Measurements from ENCODE around the gene PUS10.
"Not testable (repeated sequence)": the region's sequence is repeated elsewhere in the genome, so short reads cannot be mapped to it uniquely, and the experiment has no call there.

PUS10 gene

GRCh38 chr2:60906395-60906794 is 111.7 kb downstream of the PUS10 start:
- Histone ChIP-seq H3K9me3 (ENCODE audit: insufficient read depth, low read length, severe bottlenecking) (no peaks in the 10 kb centered on the region), H3K4me3 (ENCODE audit: low read depth in 1 of 2, low read length in 2 of 2) (no peak overlapping the region), H3K36me3 (ENCODE audit: insufficient read depth, low read length) (peaks cover 21% of the 10 kb centered on the region; the same call in 1 of the 2 replicates), H3K9ac (ENCODE audit: low read depth, low read length) (no peak overlapping the region), H4K20me1 (ENCODE audit: insufficient read depth, low read length) (no peaks in the 10 kb centered on the region), H3K27ac (ENCODE audit: low read length) (no peak overlapping the region), H3K4me1 (ENCODE audit: insufficient read depth, low read length) (no peaks in the 10 kb centered on the region), H3K4me2 (ENCODE audit: insufficient read depth, low read length) (no peak overlapping the region), H2AFZ (ENCODE audit: low read depth, low read length) (no peak overlapping the region), H3K27me3 (ENCODE audit: insufficient read depth, low read length, poor library complexity) (no peaks in the 10 kb centered on the region), H3K79me2 (ENCODE audit: insufficient read depth, low read length) (no peaks in the 10 kb centered on the region)
- DNase-seq, result no peak
- TF ChIP-seq EZH2 (IDR thresholded peaks at IDR 0.05; ENCODE audit: borderline replicate concordance, low read depth, low read length, severe bottlenecking) (no peak), CTCF (IDR thresholded peaks at IDR 0.05; ENCODE audit: borderline replicate concordance, extremely low read depth, low read length, poor library complexity, severe bottlenecking) (no peak)
- ATAC-seq (ENCODE audit: insufficient read depth, low read depth), result no peak

- not testable (repeated sequence) for H4K20me1 ChIP-seq (ENCODE audit: insufficient read depth, low read length); H3K4me2 ChIP-seq (ENCODE audit: insufficient read depth, low read length); H3K79me2 ChIP-seq (ENCODE audit: insufficient read depth, low read length)
Measured at GRCh38 chr2:60905867-60906266, 112.2 kb downstream of the PUS10 start.

GRCh38 chr2:60901296-60901695 is 116.8 kb downstream of the PUS10 start:
- DNase-seq; H3K9ac ChIP-seq (ENCODE audit: low read depth, low read length); H3K79me2 ChIP-seq (ENCODE audit: insufficient read depth, low read length); ATAC-seq (ENCODE audit: insufficient read depth, low read depth); H3K27ac ChIP-seq (ENCODE audit: low read length); H3K9me3 ChIP-seq (ENCODE audit: insufficient read depth, low read length, severe bottlenecking); H4K20me1 ChIP-seq (ENCODE audit: insufficient read depth, low read length); H3K4me1 ChIP-seq (ENCODE audit: insufficient read depth, low read length); H3K4me3 ChIP-seq (ENCODE audit: low read depth in 1 of 2, low read length in 2 of 2); H3K4me2 ChIP-seq (ENCODE audit: insufficient read depth, low read length); H2AFZ ChIP-seq (ENCODE audit: low read depth, low read length); H3K27me3 ChIP-seq (ENCODE audit: insufficient read depth, low read length, poor library complexity): not testable (repeated sequence)
- H3K36me3 ChIP-seq (ENCODE audit: insufficient read depth, low read length), result peaks cover 41% of the 10 kb centered on the region

More at GRCh38 chr2:60905867-60906266, 112.2 kb downstream of the PUS10 start:
- not testable (repeated sequence) for H3K27ac ChIP-seq (ENCODE audit: low read length); DNase-seq; H3K4me1 ChIP-seq (ENCODE audit: insufficient read depth, low read length); H3K27me3 ChIP-seq (ENCODE audit: insufficient read depth, low read length, poor library complexity); H3K9ac ChIP-seq (ENCODE audit: low read depth, low read length); H3K4me3 ChIP-seq (ENCODE audit: low read depth in 1 of 2, low read length in 2 of 2); ATAC-seq (ENCODE audit: insufficient read depth, low read depth); H2AFZ ChIP-seq (ENCODE audit: low read depth, low read length); H3K9me3 ChIP-seq (ENCODE audit: insufficient read depth, low read length, severe bottlenecking)
- H3K36me3 ChIP-seq (ENCODE audit: insufficient read depth, low read length), result peaks cover 24% of the 10 kb centered on the region; the same call in 1 of the 2 replicates

- H3K36me3 ChIP-seq (ENCODE audit: insufficient read depth, low read length), result peaks cover 45% of the 10 kb centered on the region
- H3K9ac ChIP-seq (ENCODE audit: low read depth, low read length), result no peak overlapping the region
- H3K4me2 ChIP-seq (ENCODE audit: insufficient read depth, low read length), result no peak overlapping the region
- no peaks in the 10 kb centered on the region for H3K79me2 ChIP-seq (ENCODE audit: insufficient read depth, low read length)
- H3K4me1 ChIP-seq (ENCODE audit: insufficient read depth, low read length), result no peaks in the 10 kb centered on the region
- H3K27me3 ChIP-seq (ENCODE audit: insufficient read depth, low read length, poor library complexity), result no peaks in the 10 kb centered on the region
- no peaks in the 10 kb centered on the region for H3K9me3 ChIP-seq (ENCODE audit: insufficient read depth, low read length, severe bottlenecking)
- no peak for TF ChIP-seq EZH2 (IDR thresholded peaks at IDR 0.05; ENCODE audit: borderline replicate concordance, low read depth, low read length, severe bottlenecking)
- H3K4me3 ChIP-seq (ENCODE audit: low read depth in 1 of 2, low read length in 2 of 2), result no peak overlapping the region
- no peak overlapping the region for H2AFZ ChIP-seq (ENCODE audit: low read depth, low read length)
- no peak for DNase-seq
- ATAC-seq (ENCODE audit: insufficient read depth, low read depth), result no peak
- H4K20me1 ChIP-seq (ENCODE audit: insufficient read depth, low read length), result no peaks in the 10 kb centered on the region
- no peak overlapping the region for H3K27ac ChIP-seq (ENCODE audit: low read length)
Measured at GRCh38 chr2:60899892-60900249, 118.2 kb downstream of the PUS10 start.

GRCh38 chr2:60899230-60899891 is 118.7 kb downstream of the PUS10 start:
- Histone ChIP-seq H3K27ac (ENCODE audit: low read length) (no peak overlapping the region), H3K36me3 (ENCODE audit: insufficient read depth, low read length) (peaks cover 49% of the 10 kb centered on the region), H3K4me2 (ENCODE audit: insufficient read depth, low read length) (no peak overlapping the region), H3K4me1 (ENCODE audit: insufficient read depth, low read length) (no peaks in the 10 kb centered on the region), H3K79me2 (ENCODE audit: insufficient read depth, low read length) (no peaks in the 10 kb centered on the region), H3K4me3 (ENCODE audit: low read depth in 1 of 2, low read length in 2 of 2) (no peak overlapping the region), H3K27me3 (ENCODE audit: insufficient read depth, low read length, poor library complexity) (no peaks in the 10 kb centered on the region), H3K9me3 (ENCODE audit: insufficient read depth, low read length, severe bottlenecking) (no peaks in the 10 kb centered on the region), H3K9ac (ENCODE audit: low read depth, low read length) (no peak overlapping the region), H4K20me1 (ENCODE audit: insufficient read depth, low read length) (no peaks in the 10 kb centered on the region), H2AFZ (ENCODE audit: low read depth, low read length) (no peak overlapping the region)
- TF ChIP-seq CTCF (IDR thresholded peaks at IDR 0.05; ENCODE audit: borderline replicate concordance, extremely low read depth, low read length, poor library complexity, severe bottlenecking) (no peak), EZH2 (IDR thresholded peaks at IDR 0.05; ENCODE audit: borderline replicate concordance, low read depth, low read length, severe bottlenecking) (no peak)
- ATAC-seq (ENCODE audit: insufficient read depth, low read depth) (no peak), DNase-seq (no peak)

Data from DND-41 (cell line).